Mucosa of gallbladder (tissue), 1 donor: ENCODE data around the gene FOXJ2. TPM values are rescaled to one million over a fixed set of nuclear protein-coding genes. Genes with fewer than 3 reads are reported as not detected.
"Not testable (repeated sequence)": the region's sequence is repeated elsewhere in the genome, so short reads cannot be mapped to it uniquely, and the experiment has no call there.

Source experiments
- DNase-seq: peaks from one replicate; pipeline ENCODE4 v3.0.0-alpha.2; 2020; ENCODE audit warnings: low spot score
- total RNA-seq: library from RNA; stranded (reverse); gene quantifications from one replicate; pipeline ENCODE4 v1.2.1, GENCODE V29; 2021
- donor health status: DM: no; HTN: no; CAD: no.

FOXJ2 gene
- total RNA-seq, 1 donor from 2014 or later = 23.7 TPM

GRCh38 chr12:8065991-8066594 lies 33.6 kb downstream of the FOXJ2 start, which contains the start of gene C3AR1:
TSS of gene C3AR1 (minus strand) at chr12:8066359. CDS start at chr12:8060185, 6,174 bp downstream.
- no peak for DNase-seq

GRCh38 chr12:8069582-8069981 lies 37.1 kb downstream of the FOXJ2 start:
- DNase-seq = no peak

- DNase-seq = not testable (repeated sequence)
These were observed 39.3 kb downstream of the FOXJ2 start for GRCh38 chr12:8071820-8072219.

- DNase-seq = no peak
These were observed 43.4 kb downstream of the FOXJ2 start for GRCh38 chr12:8075935-8076334.

- DNase-seq = no peak
These were observed 43.9 kb downstream of the FOXJ2 start for GRCh38 chr12:8076366-8076765.

GRCh38 chr12:8077207-8077606 lies 44.7 kb downstream of the FOXJ2 start:
- DNase-seq = no peak

GRCh38 chr12:8078398-8078797 lies 45.9 kb downstream of the FOXJ2 start:
- peak; percentile 21 for DNase-seq

- DNase-seq = no peak
These were observed 46.4 kb downstream of the FOXJ2 start for GRCh38 chr12:8078916-8079315.

- no peak for DNase-seq
These were observed 47.6 kb downstream of the FOXJ2 start for GRCh38 chr12:8080120-8080519.

GRCh38 chr12:8081251-8081920 lies 48.9 kb downstream of the FOXJ2 start:
- no peak for DNase-seq

GRCh38 chr12:8082808-8083100 lies 50.2 kb downstream of the FOXJ2 start:
- DNase-seq = no peak

GRCh38 chr12:8084351-8084750 lies 51.8 kb downstream of the FOXJ2 start:
- DNase-seq = not testable (repeated sequence)

- DNase-seq = no peak
These were observed 55.1 kb downstream of the FOXJ2 start for GRCh38 chr12:8087666-8088065.

GRCh38 chr12:8088574-8088973 lies 56.1 kb downstream of the FOXJ2 start:
- no peak for DNase-seq

- not testable (repeated sequence) for DNase-seq
These were observed 56.8 kb downstream of the FOXJ2 start for GRCh38 chr12:8089277-8089676.

GRCh38 chr12:8089716-8090115 lies 57.2 kb downstream of the FOXJ2 start:
- DNase-seq = no peak

GRCh38 chr12:8093291-8093690 lies 60.8 kb downstream of the FOXJ2 start:
- no peak for DNase-seq

GRCh38 chr12:8096281-8096915 lies 63.9 kb downstream of the FOXJ2 start:
- DNase-seq = no peak

- no peak for DNase-seq
These were observed 66.7 kb downstream of the FOXJ2 start for GRCh38 chr12:8099235-8099634.
